ENCODE results near the gene TPPP2. TPM values are rescaled to one million over a fixed set of nuclear protein-coding genes. Genes with fewer than 3 reads are reported as not detected.
A peak's percentile ranks its signal among the peaks of the same experiment; 100 is the strongest.

TPPP2 gene
- polyA plus RNA-seq, 1 of the 3 experiments (the other 2 are of a cell fraction): not detected

GRCh38 chr14:21024585-21025370 is 5.2 kb upstream of the TPPP2 start, which contains the start of gene NDRG2:
Gene NDRG2 (minus strand): TSS chr14:21025061. CDS start chr14:21023315, 1,746 bp downstream.
- CTCF ChIA-PET: interaction anchor here (1.0 to 18.2 kb wide), 5 partner anchors 10 to 77 kb away, joined by 3 to 555 read pairs (median 36); partner anchors contain the start of genes RNASE7, TMEM253 and ZNF219
- POLR2A ChIA-PET: interaction anchor here (2.1 kb wide), 1 partner anchor 9 kb away, joined by 11 read pairs; no protein-coding TSS in a partner anchor
- 9% methylated on average over 19 of the region's 72 CpGs for WGBS (ENCODE audit: low lambda C conversion rate)

GRCh38 chr14:21025371-21026273 is 4.4 kb upstream of the TPPP2 start:
- H3K4me3 ChIP-seq (ENCODE audit: low read depth in 2 of 2, low read length in 1 of 2): peak overlapping the region; percentile 56 to 68
- peaks cover 10% of the 10 kb centered on the region; the same call in 1 of the 2 replicates for H3K27me3 ChIP-seq (ENCODE audit: insufficient read depth)
- no peak for TF ChIP-seq GABPA (IDR thresholded peaks at IDR 0.05; ENCODE audit: low read depth)
- no peak for TF ChIP-seq JUND (IDR thresholded peaks at IDR 0.05)
- no peak for TF ChIP-seq TEAD4 (IDR thresholded peaks at IDR 0.05; ENCODE audit: borderline replicate concordance, insufficient read depth)
- TF ChIP-seq FOSL2 (IDR thresholded peaks at IDR 0.05; ENCODE audit: borderline replicate concordance, low read depth): no peak
- TF ChIP-seq YY1 (IDR thresholded peaks at IDR 0.05; ENCODE audit: low read depth): no peak
- TF ChIP-seq PBX3 (IDR thresholded peaks at IDR 0.05): no peak
- TF ChIP-seq RXRA (IDR thresholded peaks at IDR 0.05; ENCODE audit: borderline replicate concordance, low read depth): no peak
- TF ChIP-seq ZBTB33 (IDR thresholded peaks at IDR 0.05; ENCODE audit: borderline replicate concordance, low read depth): no peak
- no peak for TF ChIP-seq NFIC (IDR thresholded peaks at IDR 0.05; ENCODE audit: borderline replicate concordance)
- TF ChIP-seq MAX (IDR thresholded peaks at IDR 0.05; ENCODE audit: low read depth): no peak
- TF ChIP-seq FOXJ3 (CRISPR knock-in tag; IDR thresholded peaks at IDR 0.05): no peak
- no peak for TF ChIP-seq TCF12 (IDR thresholded peaks at IDR 0.05)
- no peak for TF ChIP-seq SMC3 (IDR thresholded peaks at IDR 0.05; ENCODE audit: low read depth, low read length)
- no peak for TF ChIP-seq EZH2phosphoT487 (IDR thresholded peaks at IDR 0.05; ENCODE audit: borderline replicate concordance, low read depth)
- no peak for TF ChIP-seq ELF1 (IDR thresholded peaks at IDR 0.05)
- no peak for TF ChIP-seq REST (IDR thresholded peaks at IDR 0.05; ENCODE audit: low read depth, low read length)

More at GRCh38 chr14:21024585-21025370, 5.2 kb upstream of the TPPP2 start, which contains the start of gene NDRG2:
- Histone ChIP-seq H3K4me1 (ENCODE audit: control insufficient read depth in 1 of 2, insufficient read depth in 2 of 2, low read depth in 1 of 2, low read length in 1 of 2) (peaks cover 0 to 10% of the 10 kb centered on the region in 2 experiments; a peak in 1 of 4 replicates), H3F3A (replicated peaks; ENCODE audit: insufficient read depth) (no peaks in the 10 kb centered on the region), H3K4me3 (ENCODE audit: low read depth in 2 of 2, low read length in 1 of 2) (peak within 1 kb of the TSS; percentile 56 to 68), H3K4me2 (peak within 1 kb of the TSS; percentile 89), H4K20me1 (ENCODE audit: insufficient read depth) (no peaks in the 10 kb centered on the region), H3K9me2 (no peaks in the 10 kb centered on the region), H3K9ac (peak within 1 kb of the TSS; percentile 31; the same call in 1 of the 2 replicates), H3K27ac (ENCODE audit: low read depth in 2 of 2, low read length in 1 of 2) (peak within 1 kb of the TSS in 1 of 2 experiments; percentile 55; a peak in 1 of 4 replicates), H3K79me2 (ENCODE audit: insufficient read depth) (no peaks in the 10 kb centered on the region), H2AFZ (ENCODE audit: low read depth) (peak within 1 kb of the TSS; percentile 91), H3K36me3 (replicated peaks in 1 of 2; ENCODE audit: control insufficient read depth in 1 of 2, insufficient read depth in 2 of 2, low read length in 1 of 2) (no peaks in the 10 kb centered on the region), H3K9me3 (no peaks in the 10 kb centered on the region), H3K27me3 (ENCODE audit: insufficient read depth) (peaks cover 4% of the 10 kb centered on the region; the same call in 1 of the 2 replicates)
- DNase-seq: peak; percentile 95
- TF ChIP-seq NRF1 (IDR thresholded peaks at IDR 0.05; ENCODE audit: low read depth, low read length) (no peak), MXI1 (IDR thresholded peaks at IDR 0.05; ENCODE audit: low read depth, low read length) (0 out of 2 replicates have a peak, but pooled peaks have one; percentile 15), ELF1 (IDR thresholded peaks at IDR 0.05) (no peak)

More at GRCh38 chr14:21025371-21026273, 4.4 kb upstream of the TPPP2 start:
- peak overlapping the region; percentile 89 for H3K4me2 ChIP-seq
- H3K9ac ChIP-seq: peak overlapping the region; percentile 31; the same call in 1 of the 2 replicates
- no peaks in the 10 kb centered on the region for H3K79me2 ChIP-seq (ENCODE audit: insufficient read depth)
- peaks cover 0 to 10% of the 10 kb centered on the region in 2 experiments; a peak in 1 of 4 replicates for H3K4me1 ChIP-seq (ENCODE audit: control insufficient read depth in 1 of 2, insufficient read depth in 2 of 2, low read depth in 1 of 2, low read length in 1 of 2)
- DNase-seq: peak; percentile 63
- no peaks in the 10 kb centered on the region for H4K20me1 ChIP-seq (ENCODE audit: insufficient read depth)
- POLR2A ChIA-PET: interaction anchor here (1.2 kb wide), 1 partner anchor 11 kb away, joined by 4 read pairs; no protein-coding TSS in a partner anchor
- peak overlapping the region; percentile 79 for H2AFZ ChIP-seq (ENCODE audit: low read depth)
- H3F3A ChIP-seq (replicated peaks; ENCODE audit: insufficient read depth): no peaks in the 10 kb centered on the region
- H3K36me3 ChIP-seq (replicated peaks in 1 of 2; ENCODE audit: control insufficient read depth in 1 of 2, insufficient read depth in 2 of 2, low read length in 1 of 2): no peaks in the 10 kb centered on the region
- no peaks in the 10 kb centered on the region for H3K9me2 ChIP-seq
- H3K9me3 ChIP-seq: no peaks in the 10 kb centered on the region
- H3K27ac ChIP-seq (ENCODE audit: low read depth in 2 of 2, low read length in 1 of 2): peak overlapping the region in 1 of 2 experiments; percentile 55; a peak in 1 of 4 replicates
- WGBS (ENCODE audit: low lambda C conversion rate): 24% methylated on average over 37 of the region's 58 CpGs
- CTCF ChIA-PET: interaction anchor here (0.7 to 18.2 kb wide), 10 partner anchors 8 to 489 kb away, joined by 3 to 555 read pairs (median 10); partner anchors contain the start of genes RNASE7, TMEM253 and ZNF219
